Limb (tissue), 2 donors: ENCODE results near the gene TIPARP.

Experiments used
- DNase-seq, 2 donors: peaks; one replicate each; pipeline ENCODE4 v3.0.0-alpha.2; 2016; ENCODE audit errors: extremely low spot score in 2 of 2

TIPARP gene

DNA sequence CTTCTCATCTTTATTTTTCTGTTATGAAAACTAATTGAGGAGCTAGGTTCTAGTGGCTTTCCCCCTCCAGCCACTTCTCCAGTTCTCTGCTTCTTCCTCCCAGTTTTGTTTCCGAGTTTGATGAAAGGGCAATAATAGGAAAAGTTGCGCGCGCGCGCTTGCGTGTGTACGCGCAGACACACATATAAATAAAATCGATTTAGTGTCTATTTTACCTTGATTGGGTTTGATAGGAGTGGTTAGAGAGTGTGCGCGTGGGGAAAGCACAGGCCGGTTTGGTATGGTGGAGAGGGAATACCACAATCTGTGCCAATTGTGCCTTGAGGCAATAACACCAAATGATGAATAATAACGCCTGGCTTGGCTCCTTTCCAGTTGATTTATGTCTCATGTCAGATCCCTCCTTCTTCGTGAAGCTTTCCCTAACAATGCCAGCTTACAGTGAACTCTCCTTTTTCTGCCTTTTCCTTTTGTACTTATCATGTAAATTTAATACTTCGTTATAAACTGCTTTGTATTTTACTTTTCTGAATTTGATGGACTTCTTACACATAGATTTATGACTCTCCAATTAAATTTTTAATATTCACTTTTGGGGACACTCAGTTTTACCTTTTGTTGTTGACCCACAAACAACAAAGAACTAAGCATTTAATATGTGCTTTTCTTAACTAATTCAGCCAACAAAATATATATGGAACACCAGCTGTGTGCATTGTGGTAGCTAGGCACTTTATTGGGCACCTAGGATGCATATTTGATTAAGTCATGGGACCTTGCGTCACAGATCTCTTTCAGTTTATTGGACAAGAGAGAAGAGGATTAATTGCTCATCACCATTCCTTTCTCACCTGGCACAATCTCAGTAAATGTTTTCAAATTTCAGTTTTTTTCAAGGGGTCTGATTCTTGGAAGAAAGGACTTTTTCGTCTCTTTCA is 1.7 kb downstream of the TIPARP start:
- DNase-seq = peak; percentile 37 to 58

DNA sequence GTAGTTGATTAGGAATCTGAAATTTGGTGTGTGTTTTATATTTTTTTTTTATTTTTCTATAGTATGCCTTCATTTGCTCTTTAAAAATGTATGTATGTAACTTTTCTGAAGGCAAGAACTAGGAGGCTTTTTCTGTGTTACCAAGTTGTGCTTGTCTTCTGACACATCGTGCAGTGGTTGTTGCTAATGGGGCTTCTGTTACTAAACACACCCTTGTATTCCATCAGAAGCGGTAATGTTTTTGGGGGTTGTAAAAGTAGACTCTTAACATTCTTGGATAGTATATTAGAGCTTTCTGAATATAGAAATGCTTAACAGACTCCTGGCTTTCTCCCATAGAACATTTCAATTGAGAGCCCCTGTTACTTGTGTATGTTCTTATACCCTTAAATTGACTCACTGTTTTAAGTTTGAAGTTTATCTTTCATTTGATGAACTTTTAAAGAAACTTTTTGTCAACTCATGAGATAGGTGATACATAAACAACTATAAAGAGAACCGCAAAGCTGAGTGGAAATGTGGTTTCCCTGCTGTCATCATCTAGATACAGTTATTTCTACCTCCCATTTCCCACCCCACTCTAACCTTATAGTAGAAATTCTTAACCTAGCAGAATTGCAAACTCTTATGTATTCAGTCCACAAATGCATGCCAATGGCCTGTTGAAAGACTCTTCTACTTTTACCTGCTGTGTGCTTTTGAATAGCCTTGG is 2.5 kb downstream of the TIPARP start:
- no peak for DNase-seq

DNA sequence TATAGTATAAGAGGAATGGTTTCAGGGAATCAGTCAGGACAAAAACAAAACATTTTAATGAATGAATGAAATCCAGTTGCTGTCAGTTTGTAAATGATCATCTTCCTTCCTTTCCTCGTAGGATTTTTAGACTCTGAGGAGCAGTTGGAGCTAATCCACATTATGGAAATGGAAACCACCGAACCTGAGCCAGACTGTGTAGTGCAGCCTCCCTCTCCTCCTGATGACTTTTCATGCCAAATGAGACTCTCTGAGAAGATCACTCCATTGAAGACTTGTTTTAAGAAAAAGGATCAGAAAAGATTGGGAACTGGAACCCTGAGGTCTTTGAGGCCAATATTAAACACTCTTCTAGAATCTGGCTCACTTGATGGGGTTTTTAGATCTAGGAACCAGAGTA is 3.1 kb downstream of the TIPARP start:
- DNase-seq = no peak

DNA sequence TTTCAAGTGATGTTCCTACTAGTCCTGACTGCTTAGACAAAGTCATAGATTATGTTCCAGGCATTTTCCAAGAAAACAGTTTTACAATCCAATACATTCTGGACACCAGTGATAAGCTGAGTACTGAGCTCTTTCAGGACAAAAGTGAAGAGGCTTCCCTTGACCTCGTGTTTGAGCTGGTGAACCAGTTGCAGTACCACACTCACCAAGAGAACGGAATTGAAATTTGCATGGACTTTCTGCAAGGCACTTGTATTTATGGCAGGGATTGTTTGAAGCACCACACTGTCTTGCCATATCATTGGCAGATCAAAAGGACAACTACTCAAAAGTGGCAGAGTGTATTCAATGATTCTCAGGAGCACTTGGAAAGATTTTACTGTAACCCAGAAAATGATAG is 3.8 kb downstream of the TIPARP start:
- no peak for DNase-seq

DNA sequence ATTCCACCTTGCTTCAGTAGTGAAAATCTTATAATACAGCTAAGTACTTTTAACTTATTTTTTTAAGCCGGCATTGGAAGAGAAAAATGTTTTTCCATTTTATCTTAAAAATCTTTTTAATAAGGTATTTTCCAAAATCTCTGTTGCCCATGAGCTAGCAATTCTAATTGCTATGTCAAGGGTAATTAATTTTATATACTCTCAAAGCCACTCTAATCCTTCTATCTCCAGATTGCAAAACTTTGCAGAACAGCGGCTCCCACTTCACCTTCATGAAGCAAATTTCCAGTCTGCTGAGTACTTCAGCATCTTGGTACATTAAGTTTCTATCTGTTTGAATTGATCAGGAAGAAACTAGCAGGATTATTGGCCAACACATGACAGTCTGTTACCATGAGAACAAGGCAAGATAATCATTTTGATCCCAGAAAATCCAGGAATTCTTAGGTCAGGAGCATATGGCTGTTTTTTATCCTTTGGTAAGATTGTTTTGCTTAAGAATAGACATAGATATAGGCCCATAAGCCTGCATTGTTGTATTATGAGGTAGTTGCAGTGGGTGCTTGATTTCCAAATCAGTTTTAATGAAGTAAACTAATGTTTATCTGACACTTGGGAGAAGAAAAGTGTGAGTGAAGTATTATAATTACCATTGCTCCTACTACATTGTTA is 6.0 kb downstream of the TIPARP start:
- DNase-seq = no peak

DNA sequence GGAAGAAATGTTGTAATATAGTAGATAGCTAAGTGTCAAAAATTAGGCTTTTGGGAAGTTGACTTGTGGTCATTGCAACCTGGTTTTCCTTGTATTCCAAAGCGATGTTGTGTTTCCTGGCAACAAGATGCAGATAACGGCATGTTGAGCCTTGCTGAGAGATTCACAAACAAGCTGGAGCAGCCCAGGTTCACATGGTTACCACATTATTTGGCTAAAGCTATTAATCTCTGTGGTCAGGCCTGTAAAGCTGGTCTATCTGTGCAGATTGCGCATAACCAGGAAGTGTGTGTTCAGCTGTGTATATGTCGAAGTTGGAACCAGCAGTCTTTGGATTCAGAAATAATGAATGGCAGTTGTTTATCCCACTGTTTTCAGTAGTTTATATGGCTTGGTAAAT is 6.6 kb downstream of the TIPARP start:
- peak in 1 of 2 donors; percentile 50 for DNase-seq

DNA sequence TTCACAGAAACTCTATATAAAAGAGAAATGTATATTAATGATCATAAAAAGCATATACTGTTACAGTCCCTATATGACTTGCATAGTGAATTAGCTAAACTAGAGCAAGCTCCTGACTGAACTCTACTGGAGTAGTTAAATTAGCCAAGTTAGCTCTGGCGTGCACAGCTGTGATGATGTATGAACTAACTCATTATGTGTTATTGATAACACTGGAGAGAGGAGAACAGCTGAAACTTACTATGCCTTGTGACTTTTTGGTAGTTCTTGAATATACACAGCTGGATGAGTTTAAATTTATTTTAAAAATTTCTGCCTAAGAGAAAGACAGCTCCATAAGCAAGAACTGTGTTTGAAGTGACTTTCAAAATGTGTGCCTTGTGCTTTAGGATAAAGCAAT is 8.1 kb downstream of the TIPARP start:
- DNase-seq = no peak

DNA sequence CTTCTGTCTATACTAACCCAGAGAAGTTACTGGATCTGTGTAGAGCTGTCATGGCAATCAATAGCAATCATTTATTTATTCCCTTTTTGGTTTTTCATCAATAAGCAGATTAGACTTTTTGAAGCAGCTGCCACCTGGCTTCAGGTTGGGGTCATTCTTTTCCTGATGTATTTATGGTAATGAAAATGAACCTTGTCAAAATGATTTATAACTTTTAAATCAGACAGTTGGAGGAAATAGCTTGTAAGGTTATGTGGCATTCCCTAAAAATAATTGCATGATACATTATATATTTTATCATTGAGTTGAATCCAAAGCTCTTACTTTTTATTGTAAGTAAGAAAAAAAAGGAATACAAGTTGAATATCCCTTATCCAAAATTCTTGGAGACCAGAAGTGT is 8.6 kb downstream of the TIPARP start:
- DNase-seq = no peak

DNA sequence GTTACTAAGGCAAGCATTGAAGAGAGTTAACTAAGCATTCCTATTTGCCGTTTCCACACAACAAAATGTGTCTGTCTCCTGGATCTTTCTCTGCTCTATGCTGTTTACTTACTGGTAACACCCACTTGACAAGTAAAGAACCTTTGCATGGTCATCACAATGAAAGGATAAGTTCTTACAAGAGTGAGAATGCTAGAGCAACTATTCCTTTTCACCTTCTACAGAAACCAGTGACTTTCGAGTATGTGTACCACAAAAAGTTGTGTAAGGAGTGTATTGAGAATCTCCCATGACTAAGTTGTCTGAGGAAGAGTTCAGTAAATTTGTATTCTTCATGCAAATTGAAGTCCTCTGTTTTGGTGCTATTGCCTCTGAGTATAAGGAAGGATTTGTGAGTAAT is 10.8 kb downstream of the TIPARP start:
- no peak for DNase-seq

DNA sequence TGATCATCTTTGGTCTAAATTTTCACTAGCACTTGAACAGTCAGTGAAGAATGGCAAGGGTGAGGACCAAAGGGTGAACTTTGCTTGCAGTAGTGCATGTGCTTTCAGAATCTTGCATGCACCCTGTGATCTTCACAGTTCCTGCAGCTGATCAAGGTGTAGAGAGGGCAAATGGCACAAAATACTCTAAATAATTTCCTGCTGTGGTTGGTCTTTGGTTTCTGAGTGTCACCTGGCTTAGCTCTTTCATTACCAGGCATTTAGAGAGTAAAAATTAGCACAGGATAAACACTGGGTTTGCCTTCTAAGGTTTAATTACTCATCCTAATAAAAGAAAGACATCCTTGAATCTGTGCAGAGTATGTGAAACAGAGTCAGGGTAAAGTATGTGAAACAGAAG is 11.4 kb downstream of the TIPARP start:
- no peak for DNase-seq

DNA sequence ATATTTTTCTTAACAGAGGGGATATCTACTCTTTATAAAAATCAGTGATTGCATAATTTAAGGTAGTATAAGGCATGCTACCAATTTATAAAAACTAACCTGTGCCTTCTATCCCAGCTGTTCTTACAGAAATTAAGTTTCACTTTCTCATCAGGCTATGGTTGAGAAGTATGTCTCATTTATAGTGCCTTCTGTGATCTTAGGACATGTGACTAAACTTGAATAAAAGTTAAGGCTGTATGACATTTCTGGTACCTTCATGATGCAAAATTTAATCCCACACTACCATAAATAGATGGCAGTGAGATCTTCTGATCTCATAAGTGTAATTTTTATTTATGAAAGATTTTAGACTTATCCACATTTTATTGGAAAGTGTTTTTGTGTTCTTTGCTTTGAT is 12.6 kb downstream of the TIPARP start:
- no peak for DNase-seq

DNA sequence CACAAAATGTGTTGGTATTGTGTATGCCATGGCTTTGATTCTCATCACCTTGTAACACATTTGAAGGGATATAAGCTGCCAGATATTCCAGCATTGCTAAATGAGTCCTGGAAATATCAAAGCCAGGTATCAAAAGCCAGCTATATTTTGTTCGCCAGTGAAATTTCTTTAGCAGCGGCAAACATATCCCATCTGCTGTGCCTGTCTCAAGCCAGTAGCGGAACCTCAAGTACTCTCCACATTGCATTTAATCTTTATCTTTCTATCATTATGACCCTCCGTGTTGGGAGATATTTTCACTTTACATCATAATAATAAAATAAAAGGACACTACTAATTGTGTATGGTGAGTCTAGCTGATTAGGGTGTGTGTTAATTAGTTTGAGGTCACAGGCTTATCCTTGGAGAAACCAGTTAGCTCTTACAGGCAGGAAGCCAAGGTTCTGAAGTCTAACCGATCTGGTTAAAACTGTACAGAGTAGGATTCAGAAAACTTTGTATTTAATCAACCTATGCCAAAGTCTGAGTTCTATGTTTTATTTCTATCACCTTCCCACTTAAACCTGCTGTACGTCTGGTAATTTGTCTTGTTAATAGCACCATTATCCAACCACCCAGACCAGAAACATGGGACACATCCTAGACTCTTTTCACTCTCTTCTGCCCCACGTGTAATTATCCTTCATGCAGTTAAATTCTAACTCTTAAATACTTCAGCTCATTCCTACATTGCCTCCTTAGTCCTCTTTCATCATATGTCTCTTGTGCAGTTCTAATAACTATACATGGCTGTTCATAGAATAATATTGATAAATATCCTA is 14.5 kb downstream of the TIPARP start:
- DNase-seq = no peak

DNA sequence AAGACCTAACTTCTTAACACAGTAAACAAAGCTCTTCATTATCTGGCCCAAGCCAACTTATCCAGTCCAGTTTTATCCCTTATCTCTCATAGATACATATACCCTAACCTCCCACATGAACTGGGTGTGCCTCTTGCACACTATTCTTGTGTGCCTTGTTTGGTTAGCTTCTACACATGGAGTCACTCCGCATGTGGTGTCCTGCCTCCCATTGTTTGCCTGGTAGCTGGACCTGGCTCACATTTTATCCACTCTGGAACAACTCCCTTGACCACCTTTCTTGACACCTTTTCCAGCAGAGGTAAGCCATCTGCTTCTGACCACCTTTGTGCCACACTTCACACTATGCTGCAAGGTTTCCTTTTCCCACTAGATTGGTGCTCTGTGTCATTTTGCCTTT is 15.2 kb downstream of the TIPARP start:
- DNase-seq = no peak

DNA sequence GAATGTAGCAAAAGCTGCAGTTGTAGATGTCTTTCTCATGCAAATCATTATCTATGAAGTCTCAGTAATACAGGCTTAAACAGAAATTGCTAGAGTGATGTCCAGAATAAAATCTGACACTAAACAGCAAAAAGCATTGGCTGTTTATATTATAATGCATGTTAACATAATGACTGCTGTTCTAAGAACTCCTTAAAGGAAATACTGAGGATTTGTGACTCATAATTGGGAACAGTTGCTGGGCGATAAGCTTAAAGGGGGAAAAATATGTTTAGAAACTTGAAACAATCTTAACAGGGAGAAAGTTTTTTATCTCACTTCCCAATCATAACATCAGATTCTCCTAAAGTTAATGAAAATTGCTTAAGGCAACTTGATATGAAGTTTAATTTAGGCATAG is 17.5 kb downstream of the TIPARP start:
- DNase-seq = no peak

DNA sequence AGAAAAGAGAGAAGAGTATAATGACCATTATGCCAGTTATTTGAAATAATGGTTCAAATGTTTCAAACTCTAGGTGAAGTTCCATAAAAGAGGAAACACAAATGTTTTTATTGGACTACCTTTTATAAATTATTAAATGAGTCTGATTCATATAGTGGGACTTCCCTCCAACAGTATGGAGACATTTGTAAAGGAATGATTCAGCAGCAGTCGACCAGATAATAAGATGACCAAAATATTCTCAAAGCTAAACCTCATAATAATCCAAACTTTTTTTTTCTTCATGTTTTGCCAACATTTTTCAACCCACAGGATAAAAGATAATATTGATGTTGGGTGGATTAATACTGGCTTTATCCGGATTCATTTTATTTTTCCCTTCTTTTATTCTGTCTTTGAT is 18.8 kb downstream of the TIPARP start:
- DNase-seq = no peak

DNA sequence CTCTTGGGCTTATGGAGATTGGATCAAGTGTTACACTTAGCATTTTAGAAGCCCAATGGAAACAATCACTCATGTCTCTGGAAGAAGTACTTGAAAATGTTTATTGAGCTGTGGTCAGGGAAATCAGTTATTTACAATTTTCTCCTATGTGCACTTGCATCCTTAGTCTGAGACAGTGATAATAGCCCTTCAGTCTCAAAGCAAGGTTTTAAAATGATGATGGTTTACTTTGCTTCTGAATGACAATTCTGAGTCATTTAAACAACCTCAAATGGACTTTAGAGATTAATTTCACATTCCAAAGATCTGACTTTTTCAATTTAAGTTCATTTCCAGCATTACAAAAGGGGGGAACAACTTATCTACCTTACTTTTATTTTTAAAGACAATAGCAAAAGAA is 20.1 kb downstream of the TIPARP start:
- DNase-seq = no peak

DNA sequence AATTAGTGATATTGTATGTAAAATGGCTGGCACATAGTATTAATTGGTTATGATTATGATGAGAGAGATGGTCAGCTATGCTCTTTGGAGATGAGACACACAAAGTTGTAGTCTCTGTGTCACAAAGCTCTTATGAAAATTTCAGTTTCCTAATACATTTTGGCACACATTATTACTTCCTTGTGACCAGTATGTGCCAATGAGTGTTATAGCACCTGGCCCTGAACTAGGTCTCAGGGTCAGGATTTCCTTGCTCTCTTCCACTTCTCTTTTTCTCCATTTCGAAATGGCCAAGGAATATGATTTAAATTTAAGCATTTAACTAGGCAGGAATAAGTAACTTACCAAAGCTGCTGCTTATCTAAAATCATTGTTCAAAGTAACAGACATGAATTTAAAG is 28.0 kb downstream of the TIPARP start:
- DNase-seq = no peak

DNA sequence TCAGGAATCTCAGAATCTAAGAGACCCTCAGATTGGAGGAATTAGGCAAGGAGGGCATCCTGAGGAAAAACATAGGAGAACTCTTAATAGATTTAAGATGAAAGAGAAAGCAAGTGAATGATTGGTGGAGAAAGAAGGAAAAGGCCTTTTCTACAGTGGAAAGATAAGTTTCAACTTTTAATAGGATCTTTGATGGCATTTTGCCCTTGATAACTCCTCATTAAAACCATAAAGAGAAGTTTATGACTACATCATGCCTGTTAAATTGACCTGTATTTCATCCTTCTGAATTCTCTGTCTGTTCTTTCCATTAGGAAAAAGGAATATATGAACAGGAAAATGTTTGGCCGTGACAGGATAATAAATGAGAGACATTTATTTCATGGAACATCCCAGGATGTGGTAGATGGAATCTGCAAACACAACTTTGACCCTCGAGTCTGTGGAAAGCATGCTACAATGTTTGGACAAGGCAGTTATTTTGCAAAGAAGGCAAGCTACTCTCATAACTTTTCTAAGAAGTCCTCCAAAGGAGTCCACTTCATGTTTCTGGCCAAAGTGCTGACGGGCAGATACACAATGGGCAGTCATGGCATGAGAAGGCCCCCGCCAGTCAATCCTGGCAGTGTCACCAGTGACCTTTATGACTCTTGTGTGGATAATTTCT is 30.1 kb downstream of the TIPARP start:
- DNase-seq = no peak

DNA sequence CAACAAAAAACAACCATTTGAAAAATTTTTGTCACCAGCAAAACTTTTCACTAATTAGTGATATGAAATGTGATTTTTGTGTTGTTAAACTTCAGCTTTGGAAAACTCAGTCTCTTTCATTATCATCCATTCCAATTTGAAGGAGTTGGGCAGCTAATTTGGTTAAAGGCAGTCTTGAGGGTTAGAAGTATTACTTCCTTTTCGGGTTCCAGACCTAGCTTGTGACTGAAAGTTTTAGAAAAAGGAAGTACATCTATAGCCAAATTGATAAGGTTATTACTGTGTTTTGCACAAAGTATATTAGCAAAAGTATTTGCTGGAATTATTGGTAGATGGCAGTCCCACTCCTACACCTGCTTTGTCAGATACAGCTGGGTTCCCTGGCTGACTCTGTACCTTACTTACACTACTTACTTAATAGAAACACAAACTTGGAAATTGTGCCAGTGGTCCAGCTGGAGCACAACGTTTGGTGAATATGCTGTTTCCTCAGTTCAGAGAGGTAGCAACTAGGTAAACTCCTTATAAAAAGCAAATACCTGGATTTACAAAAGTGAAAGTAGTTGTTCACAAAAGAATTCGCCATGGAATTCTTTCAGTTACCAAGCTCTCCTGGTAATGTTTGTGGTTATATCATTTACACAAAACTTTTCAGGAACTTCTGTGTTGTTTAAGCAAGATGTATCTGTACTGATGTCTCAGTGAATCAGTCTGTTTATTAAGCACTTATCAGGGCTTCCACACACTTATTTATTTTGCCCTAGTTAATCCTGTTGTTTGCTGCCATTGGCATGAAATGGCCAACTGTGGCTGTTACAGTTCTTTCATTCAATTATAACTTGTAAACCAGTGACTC is 31.6 kb downstream of the TIPARP start:
- no peak for DNase-seq

DNA sequence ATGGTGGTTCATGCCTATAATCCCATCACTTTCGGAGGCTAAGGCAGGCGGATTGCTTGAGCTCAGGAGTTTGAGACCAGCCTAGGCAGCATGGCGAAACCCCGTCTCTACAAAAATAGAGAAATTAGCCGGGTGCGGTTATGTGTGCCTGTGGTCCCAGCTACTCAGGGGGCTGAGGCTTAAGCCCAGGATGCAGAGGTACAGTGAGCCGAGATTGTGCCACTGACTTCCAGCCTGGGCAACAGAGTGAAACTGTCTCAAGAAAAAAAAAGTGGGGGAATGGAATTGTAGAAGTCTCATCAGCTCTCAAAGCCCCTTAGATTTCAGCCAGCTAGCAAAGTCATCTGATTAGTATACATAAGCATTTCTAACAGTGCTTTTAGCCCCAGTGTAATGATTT is 33.2 kb downstream of the TIPARP start:
- no peak for DNase-seq
